ENCODE measurements around the gene PODXL2. TPM values are rescaled to one million over a fixed set of nuclear protein-coding genes. Genes with fewer than 3 reads are reported as not detected.
"Not testable (repeated sequence)": the region's sequence is repeated elsewhere in the genome, so short reads cannot be mapped to it uniquely, and the experiment has no call there.

Gene PODXL2
- total and polyA plus RNA-seq, 2 donors (not counting 1 experiment from before 2014, with no cell fraction given) = 3.1 to 4.0 TPM

GRCh38 chr3:127654374-127654773 is 25.4 kb downstream of the PODXL2 start:
- ChIA-PET POLR2A (no interaction called here), CTCF (no interaction called here)
- no peak overlapping the region for H3K27ac Mint-ChIP-seq
- H3K27me3 Mint-ChIP-seq = no peaks in the 10 kb centered on the region
- H2AFZ ChIP-seq (ENCODE audit: insufficient read depth, low read depth, low read length, poor library complexity, severe bottlenecking) = no peak overlapping the region
- H3K4me1 ChIP-seq (ENCODE audit: control insufficient read depth in 2 of 2, insufficient read depth in 2 of 2, low read length in 2 of 2) = no peaks in the 10 kb centered on the region
- WGBS (ENCODE audit: insufficient coverage) = no CpG with 5 or more reads among the region's 4 CpGs
- no peak overlapping the region for H3K4me3 Mint-ChIP-seq
- no peak overlapping the region for H3K4me3 ChIP-seq (ENCODE audit: control extremely low read depth in 1 of 5, extremely low read depth in 1 of 5, insufficient read depth in 1 of 5, low read depth in 2 of 5, low read length in 4 of 5)
- no peak overlapping the region for H3K27ac ChIP-seq (ENCODE audit: low read length in 2 of 2)
- TF ChIP-seq EZH2 (IDR thresholded peaks at IDR 0.05; ENCODE audit: borderline replicate concordance, insufficient read depth, low read depth, low read length, poor library complexity, severe bottlenecking) (no peak), CTCF (IDR thresholded peaks at IDR 0.05) (no peak)
- H3K27me3 ChIP-seq (replicated peaks in 1 of 4; ENCODE audit: control extremely low read depth in 1 of 4, control insufficient read depth in 3 of 4, insufficient read depth in 4 of 4, low read length in 3 of 4) = no peaks in the 10 kb centered on the region
- H3K9me3 Mint-ChIP-seq (ENCODE audit: insufficient read depth) = no peaks in the 10 kb centered on the region
- ATAC-seq (ENCODE audit: low read depth) (no peak), DNase-seq (no peak)
- H4K20me1 ChIP-seq (ENCODE audit: control insufficient read depth, insufficient read depth, low read length, poor library complexity, severe bottlenecking) = no peaks in the 10 kb centered on the region
- no peaks in the 10 kb centered on the region for H3K9me3 ChIP-seq (ENCODE audit: control extremely low read depth in 1 of 3, control insufficient read depth in 2 of 3, insufficient read depth in 1 of 3, low read length in 2 of 3)
- no peak overlapping the region for H3K4me2 ChIP-seq (replicated peaks; ENCODE audit: low read depth, low read length, poor library complexity, severe bottlenecking)
- intact Hi-C loops (cut with micrococcal nuclease) = no loop called here
- no peak overlapping the region for H3K9ac ChIP-seq (ENCODE audit: low read length)
- no peaks in the 10 kb centered on the region for H3K79me2 ChIP-seq (ENCODE audit: control insufficient read depth, insufficient read depth, low read length)
- H3K4me1 Mint-ChIP-seq = no peaks in the 10 kb centered on the region
- H3K36me3 ChIP-seq (replicated peaks in 1 of 2; ENCODE audit: control extremely low read depth in 1 of 2, control insufficient read depth in 1 of 2, extremely low read depth in 1 of 2, insufficient read depth in 2 of 2, low read length in 1 of 2) = no peaks in the 10 kb centered on the region

DNA sequence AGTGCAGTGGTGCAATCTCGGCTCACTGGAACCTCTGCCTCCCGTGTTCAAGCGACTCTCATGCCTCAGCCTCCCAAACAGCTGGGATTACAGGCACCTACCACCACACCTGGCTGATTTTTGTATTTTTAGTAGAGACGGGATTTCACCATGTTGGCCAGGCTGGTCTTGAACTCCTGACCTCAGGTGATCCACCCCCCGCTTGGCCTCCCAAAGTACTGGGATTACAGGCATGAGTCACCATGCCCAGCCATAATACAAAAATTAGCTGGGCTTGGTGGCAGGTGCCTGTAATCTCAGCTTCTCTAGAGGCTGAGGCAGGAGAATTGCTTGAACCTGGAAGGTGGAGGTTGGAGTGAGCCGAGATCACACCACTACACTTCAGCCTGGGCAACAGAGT is 26.0 kb downstream of the PODXL2 start:
- H3K4me2 ChIP-seq (replicated peaks; ENCODE audit: low read depth, low read length, poor library complexity, severe bottlenecking); H3K4me3 ChIP-seq (ENCODE audit: control extremely low read depth in 1 of 5, extremely low read depth in 1 of 5, insufficient read depth in 1 of 5, low read depth in 2 of 5, low read length in 4 of 5); H3K4me1 ChIP-seq (ENCODE audit: control insufficient read depth in 2 of 2, insufficient read depth in 2 of 2, low read length in 2 of 2); H3K4me3 Mint-ChIP-seq; H3K9ac ChIP-seq (ENCODE audit: low read length); H3K4me1 Mint-ChIP-seq; intact Hi-C loops (cut with micrococcal nuclease); H3K9me3 Mint-ChIP-seq (ENCODE audit: insufficient read depth); ATAC-seq (ENCODE audit: low read depth); H3K79me2 ChIP-seq (ENCODE audit: control insufficient read depth, insufficient read depth, low read length); H3K36me3 ChIP-seq (replicated peaks in 1 of 2; ENCODE audit: control extremely low read depth in 1 of 2, control insufficient read depth in 1 of 2, extremely low read depth in 1 of 2, insufficient read depth in 2 of 2, low read length in 1 of 2); POLR2A ChIA-PET; H3K27me3 ChIP-seq (replicated peaks in 1 of 4; ENCODE audit: control extremely low read depth in 1 of 4, control insufficient read depth in 3 of 4, insufficient read depth in 4 of 4, low read length in 3 of 4); H3K27ac Mint-ChIP-seq; H2AFZ ChIP-seq (ENCODE audit: insufficient read depth, low read depth, low read length, poor library complexity, severe bottlenecking); H3K27me3 Mint-ChIP-seq; DNase-seq; H3K27ac ChIP-seq (ENCODE audit: low read length in 2 of 2); H3K9me3 ChIP-seq (ENCODE audit: control extremely low read depth in 1 of 3, control insufficient read depth in 2 of 3, insufficient read depth in 1 of 3, low read length in 2 of 3); H4K20me1 ChIP-seq (ENCODE audit: control insufficient read depth, insufficient read depth, low read length, poor library complexity, severe bottlenecking): not testable (repeated sequence)
- CTCF ChIA-PET = interaction anchor here (1.9 kb wide), 1 partner anchor 316 kb away, joined by 8 read pairs; no protein-coding TSS in a partner anchor
- 80% methylated on average over 1 of the region's 6 CpGs for WGBS (ENCODE audit: insufficient coverage)

Measured in B cell (primary cell).